GM23338 (cell line): ENCODE measurements around the gene SMCR8. TPM values are rescaled to one million over a fixed set of nuclear protein-coding genes. Genes with fewer than 3 reads are reported as not detected.

Experiments used
- ATAC-seq: fragments of 200-7000 bp; cut with Tn5 transposase; 3 replicates; pipeline ENCODE4 v1.9.1; 2020
- DNase-seq: peaks from one replicate; pipeline ENCODE4 v3.0.0-alpha.2; 2015; ENCODE audit warnings: low spot score
- H2AFZ ChIP-seq: fragments of 200-600 bp; sonication (generic); 2 replicates; pipeline ENCODE4 v1.8.0; 2016; ENCODE audit warnings: antibody characterized with exemption, mild to moderate bottlenecking, moderate library complexity
- H3F3A ChIP-seq: fragments of 200-600 bp; sonication (generic); replicated peaks from 2 replicates; pipeline ENCODE4 v1.8.0; 2017; ENCODE audit warnings: antibody characterized with exemption, mixed run types, low read depth
- H3K27ac ChIP-seq: fragments of 200-600 bp; sonication (generic); 2 replicates; pipeline ENCODE4 v1.6.1; 2016; ENCODE audit warnings: low read depth
- H3K27me3 ChIP-seq: fragments of 200-600 bp; sonication (generic); 2 replicates; pipeline ENCODE4 v1.8.0; 2016; ENCODE audit warnings: mild to moderate bottlenecking, mixed run types, moderate library complexity; ENCODE audit not compliant: insufficient read depth
- H3K36me3 ChIP-seq: fragments of 200-600 bp; sonication (generic); 2 replicates; pipeline ENCODE4 v1.8.0; 2016; ENCODE audit warnings: mild to moderate bottlenecking; ENCODE audit not compliant: insufficient read depth
- H3K4me1 ChIP-seq: fragments of 200-600 bp; sonication (generic); 2 replicates; pipeline ENCODE4 v1.8.0; 2016; ENCODE audit warnings: mild to moderate bottlenecking, moderate library complexity; ENCODE audit not compliant: insufficient read depth
- H3K4me2 ChIP-seq: fragments of 200-600 bp; sonication (generic); 2 replicates; pipeline ENCODE4 v1.7.1; 2017; ENCODE audit warnings: mixed run types
- H3K4me3 ChIP-seq: fragments of 200-600 bp; sonication (generic); 2 replicates; pipeline ENCODE4 v1.6.1; 2016; ENCODE audit warnings: mixed run types
- H3K79me2 ChIP-seq: fragments of 200-600 bp; sonication (generic); replicated peaks from 2 replicates; pipeline ENCODE4 v1.8.0; 2017; ENCODE audit warnings: mild to moderate bottlenecking; ENCODE audit not compliant: insufficient read depth
- H3K9me2 ChIP-seq: fragments of 200-600 bp; sonication (generic); 2 replicates; pipeline ENCODE4 v1.8.0; 2017; ENCODE audit not compliant: insufficient read depth
- H4K20me1 ChIP-seq: fragments of 200-600 bp; sonication (generic); replicated peaks from 2 replicates; pipeline ENCODE4 v1.8.0; 2017; ENCODE audit warnings: mild to moderate bottlenecking; ENCODE audit not compliant: insufficient read depth
- H3K27ac Mint-ChIP-seq: 2 replicates; pipeline ENCODE4 v1.8.0; 2020; ENCODE audit warnings: inconsistent platforms, mild to moderate bottlenecking, moderate library complexity, mixed read lengths
- H3K27me3 Mint-ChIP-seq: 3 replicates; pipeline ENCODE4 v1.8.0; 2022; ENCODE audit warnings: low read depth, mild to moderate bottlenecking, moderate library complexity, mixed read lengths, inconsistent platforms; ENCODE audit not compliant: insufficient read depth, poor library complexity
- H3K36me3 Mint-ChIP-seq: 3 replicates; pipeline ENCODE4 v1.8.0; 2021; ENCODE audit warnings: low read depth, mild to moderate bottlenecking, inconsistent platforms, moderate library complexity, mixed read lengths
- H3K4me1 Mint-ChIP-seq: 3 replicates; pipeline ENCODE4 v1.8.0; 2020; ENCODE audit warnings: mild to moderate bottlenecking, inconsistent platforms, mixed read lengths
- H3K4me3 Mint-ChIP-seq: 3 replicates; pipeline ENCODE4 v1.8.0; 2021; ENCODE audit warnings: moderate library complexity, mild to moderate bottlenecking, inconsistent platforms, mixed read lengths
- H3K9me3 Mint-ChIP-seq: 3 replicates; pipeline ENCODE4 v1.8.0; 2020; ENCODE audit warnings: moderate library complexity, mild to moderate bottlenecking, inconsistent platforms, mixed read lengths
- CREB1 ChIP-seq: fragments of 250-450 bp; sonication (Bioruptor Pico); IDR thresholded peaks from 2 replicates; pipeline ENCODE4 v1.5.0; 2020; ENCODE audit warnings: low read depth, mild to moderate bottlenecking, moderate library complexity
- REST ChIP-seq: IDR thresholded peaks from one replicate; pipeline ENCODE4 v1.6.1; 2018; ENCODE audit warnings: antibody characterized with exemption; ENCODE audit not compliant: unreplicated experiment
- ZNF331 ChIP-seq: fragments of 250-450 bp; sonication (Bioruptor Pico); IDR thresholded peaks from 2 replicates; pipeline ENCODE4 v1.5.0; 2020; ENCODE audit warnings: low read depth, mild to moderate bottlenecking, moderate library complexity
- ZNF462 ChIP-seq: fragments of 250-450 bp; sonication (Bioruptor Pico); IDR thresholded peaks from 2 replicates; pipeline ENCODE4 v1.5.0; 2020; ENCODE audit warnings: mild to moderate bottlenecking, moderate library complexity
- polyA plus RNA-seq: library from polyadenylated mRNA; unstranded; fragments of >200 nt; fragmentation: Nextera tagmentation; extraction: Ambion mirVana; gene quantifications from 2 replicates; pipeline ENCODE4 v1.2.1, GENCODE V29; 2016
- total RNA-seq: library from RNA; depleted of rRNA; stranded (reverse); fragments of >200 nt; shearing (Covaris generic); gene quantifications from 2 replicates; pipeline ENCODE4 v1.2.3, GENCODE V29; 2014

The SMCR8 gene
- total and polyA plus RNA-seq, 2 experiments from 2014 or later, result 1.5 to 20.1 TPM

- no peak for TF ChIP-seq ZNF462
These were observed 34.2 kb upstream of the SMCR8 start (continued) for GRCh38 chr17:18280766-18281371.

DNA sequence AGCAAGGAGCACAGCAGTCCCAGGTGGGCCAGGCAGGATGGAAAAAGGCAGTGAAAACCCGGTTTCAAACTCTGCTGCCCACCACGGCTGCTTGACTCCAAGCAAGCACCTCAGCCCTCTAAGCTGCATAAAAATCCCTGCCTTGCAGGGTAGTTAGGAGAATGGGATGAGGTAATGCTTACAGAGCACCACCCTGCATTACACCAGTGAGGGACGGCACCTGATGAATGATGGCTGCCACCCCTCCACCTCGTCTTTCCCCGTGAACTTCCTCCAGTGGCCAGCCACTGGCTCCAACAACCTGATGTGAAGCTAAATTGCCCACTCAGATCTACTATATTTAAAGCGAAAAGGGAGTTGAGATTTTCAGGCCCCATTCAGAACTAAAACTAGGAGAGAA, 33.3 kb upstream of the SMCR8 start:
- H3K27me3 Mint-ChIP-seq, result no peaks in the 10 kb centered on the region
- Histone ChIP-seq H4K20me1 (peaks cover 13% of the 10 kb centered on the region), H3K9me2 (no peaks in the 10 kb centered on the region), H3K4me3 (no peak overlapping the region), H3F3A (no peaks in the 10 kb centered on the region), H3K79me2 (no peaks in the 10 kb centered on the region), H3K27me3 (no peaks in the 10 kb centered on the region), H3K27ac (no peak overlapping the region), H3K4me2 (no peak overlapping the region), H3K4me1 (no peaks in the 10 kb centered on the region), H2AFZ (no peak overlapping the region), H3K36me3 (peaks cover 50% of the 10 kb centered on the region)
- no peak overlapping the region for H3K4me3 Mint-ChIP-seq
- no peak for DNase-seq
- H3K4me1 Mint-ChIP-seq, result no peaks in the 10 kb centered on the region
- no peaks in the 10 kb centered on the region for H3K9me3 Mint-ChIP-seq
- ATAC-seq, result no peak
- H3K27ac Mint-ChIP-seq, result no peak overlapping the region
- H3K36me3 Mint-ChIP-seq, result peaks cover 82% of the 10 kb centered on the region
- TF ChIP-seq CREB1 (no peak), ZNF331 (CRISPR knock-in tag) (no peak), ZNF462 (no peak), REST (no peak)
